Heart left ventricle (tissue), 16 donors: ENCODE data around the gene PAX5. TPM values are rescaled to one million over a fixed set of nuclear protein-coding genes. Genes with fewer than 3 reads are reported as not detected.

Experiments used
- ATAC-seq, 4 donors: fragments of 200-7000 bp; cut with Tn5 transposase; one replicate each; pipeline ENCODE4 v1.9.1; 2020 to 2022; ENCODE audit warnings: moderate library complexity in 4 of 4, mild to moderate bottlenecking in 3 of 4, moderate number of reproducible peaks in 1 of 4
- DNase-seq, 5 donors: peaks; one replicate each; pipeline ENCODE4 v3.0.0-alpha.2; 2020
- H3K27ac ChIP-seq, 12 donors: fragments of 200-600 bp; sonication (generic) in 4 of 12; one replicate each; pipeline versions ENCODE4 v1.5.0 to v1.8.0; 2016 to 2022; ENCODE audit warnings: mild to moderate bottlenecking in 2 of 12
- H3K27me3 ChIP-seq, 9 donors: fragments of 200-600 bp; sonication (generic) in 2 of 9; one replicate each; pipeline versions ENCODE4 v1.5.1 to v1.8.0; 2016 to 2022; ENCODE audit warnings: mild to moderate bottlenecking in 3 of 9
- H3K36me3 ChIP-seq, 9 donors: fragments of 200-600 bp; sonication (generic) in 2 of 9; one replicate each; pipeline versions ENCODE4 v1.5.0 to v1.8.0; 2018 to 2022; ENCODE audit warnings: mild to moderate bottlenecking in 2 of 9
- H3K4me1 ChIP-seq, 12 donors: fragments of 200-600 bp; sonication (generic) in 4 of 12; one replicate each; pipeline versions ENCODE4 v1.5.0 to v1.8.0; 2016 to 2022; ENCODE audit warnings: mild to moderate bottlenecking in 3 of 12
- H3K4me3 ChIP-seq, 12 donors: fragments of 200-600 bp; sonication (generic) in 4 of 12; one replicate each; pipeline versions ENCODE4 v1.5.0 to v1.8.0; 2017 to 2022; ENCODE audit warnings: mild to moderate bottlenecking in 9 of 12, moderate library complexity in 4 of 12
- H3K9me3 ChIP-seq, 12 donors: fragments of 200-600 bp; sonication (generic) in 4 of 12; one replicate each; pipeline versions ENCODE4 v1.5.0 to v1.8.0; 2016 to 2022; ENCODE audit warnings: mild to moderate bottlenecking in 1 of 12
- POLR2A ChIP-seq, 2 donors: fragments of 450-650 bp; IDR thresholded peaks; one replicate each; pipeline ENCODE4 v1.6.1; 2017; ENCODE audit warnings: antibody characterized with exemption in 2 of 2, mild to moderate bottlenecking in 2 of 2, moderate library complexity in 2 of 2
- WGBS, 4 donors: extraction: QIAGEN DNeasy Blood & Tissue Kit in 2 of 4; methylation state at CpG; one replicate each; pipeline versions ENCODE4 v1.1.5 to v1.1.7; 2013 to 2018; 5-methylcytosine and 5-hydroxymethylcytosine counted together
- intact Hi-C, 10 donors: fragments of 100-400 bp; cut with DNase I; formaldehyde crosslinking; loops; one replicate each; pipeline versions ENCODE4 v1.11.1 to v1.14.2; 2022
- polyA plus RNA-seq, 2 donors: library from polyadenylated mRNA; stranded (reverse); fragments of 200-250 nt; gene quantifications; one replicate each; pipeline ENCODE4 v1.2.3, GENCODE V29; 2013
- total RNA-seq, 9 donors: library from RNA; depleted of rRNA in 2 of 9; stranded (reverse); fragments of >200 nt in 2 of 9; fragmentation: NEBNext Ultra II Directional in 3 of 9; extraction: Animal tissue kit (Norgen Biotek cat#: 25700) in 3 of 9; gene quantifications; one replicate each; pipeline versions ENCODE4 v1.1.0 to v1.2.4, GENCODE V29; 2016 to 2023
- TF ChIP-seq, protein P1 (sequence below), 12 donors: fragments of 200-600 bp; sonication (generic) in 4 of 12; IDR thresholded peaks; one replicate each; pipeline versions ENCODE4 v1.5.0 to v1.8.0; 2018 to 2022; ENCODE audit warnings: antibody characterized with exemption in 12 of 12, mild to moderate bottlenecking in 5 of 12
- donor health status: ischemic (EF 13 %, LVEDD 7.1; RV severe dilation, severe dysfunction).
- donor health status: healthy with polysubstance abuse.
- donor health status: DM: no; HTN: yes; CAD: no.
- donor health status: DM: no; HTN: no; CAD: no.
- donor health status: ischemic (EF 25% LVEDD 6.9; RV normal size, moderate dysfunction).
- donor health status: ischemic (EF 25% LVEDD 5.7; RV mildly dilated, moderate dysfunction).
- donor health status: healthy.
- donor health status: DM: yes; HTN: yes; CAD: no.
- donor health status: ischemic (EF 35%, LVEDD 5.7; RV mildly dilated, moderate dysfunction).
- donor health status: nonischemic (EF 11% LVEDD 7.7; RV severe dilation, severe dysfunction).
- donor health status: DM: yes; HTN: yes; CAD: no.
- donor health status: PGD.
- donor health status: ischemic (EF 29% LVEDD 5.4; RV normal size, mild dysfunction).
- donor health status: nonischemic (EF 23%, LVEDD 6.1; RV moderate dilation, normal function).

PAX5 gene
- total and polyA plus RNA-seq, 11 donors = 0.01 to 0.37 (median 0.08) TPM; not detected in 7

DNA sequence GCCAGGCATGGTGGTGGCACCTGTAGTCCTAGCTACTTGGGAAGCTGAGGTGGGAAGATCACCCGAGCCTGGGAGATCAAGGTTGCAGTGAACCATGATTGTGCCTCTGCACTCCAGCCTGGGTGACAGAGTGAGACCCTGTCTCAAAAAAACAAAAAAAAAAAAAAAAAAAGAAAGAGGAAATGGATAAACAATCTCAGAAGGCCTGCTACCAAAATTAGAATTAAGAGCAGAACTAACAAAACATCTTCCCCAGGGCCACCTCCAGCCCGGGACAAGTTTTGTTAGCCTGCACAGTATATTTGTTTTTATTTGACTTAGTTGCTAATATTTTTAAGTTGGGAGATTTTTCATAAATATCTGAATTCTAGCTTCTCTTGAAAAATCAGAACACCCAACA is 23.1 kb downstream of the PAX5 start:
- ATAC-seq = no peak
- WGBS, 4 donors = 64 to 69% (median 66%) methylated on average over 2 of the region's 2 CpGs
- H3K4me3 ChIP-seq = no peak overlapping the region
- no peaks in the 10 kb centered on the region for H3K36me3 ChIP-seq
- no peaks in the 10 kb centered on the region for H3K4me1 ChIP-seq
- no peak overlapping the region for H3K27ac ChIP-seq
- H3K27me3 ChIP-seq = peaks cover 3 to 90% (median 43%) of the 10 kb centered on the region in 9 donors
- H3K9me3 ChIP-seq = no peaks in the 10 kb centered on the region
- no peak for DNase-seq
- intact Hi-C loops = no loop called here
- TF ChIP-seq, protein P1, sequence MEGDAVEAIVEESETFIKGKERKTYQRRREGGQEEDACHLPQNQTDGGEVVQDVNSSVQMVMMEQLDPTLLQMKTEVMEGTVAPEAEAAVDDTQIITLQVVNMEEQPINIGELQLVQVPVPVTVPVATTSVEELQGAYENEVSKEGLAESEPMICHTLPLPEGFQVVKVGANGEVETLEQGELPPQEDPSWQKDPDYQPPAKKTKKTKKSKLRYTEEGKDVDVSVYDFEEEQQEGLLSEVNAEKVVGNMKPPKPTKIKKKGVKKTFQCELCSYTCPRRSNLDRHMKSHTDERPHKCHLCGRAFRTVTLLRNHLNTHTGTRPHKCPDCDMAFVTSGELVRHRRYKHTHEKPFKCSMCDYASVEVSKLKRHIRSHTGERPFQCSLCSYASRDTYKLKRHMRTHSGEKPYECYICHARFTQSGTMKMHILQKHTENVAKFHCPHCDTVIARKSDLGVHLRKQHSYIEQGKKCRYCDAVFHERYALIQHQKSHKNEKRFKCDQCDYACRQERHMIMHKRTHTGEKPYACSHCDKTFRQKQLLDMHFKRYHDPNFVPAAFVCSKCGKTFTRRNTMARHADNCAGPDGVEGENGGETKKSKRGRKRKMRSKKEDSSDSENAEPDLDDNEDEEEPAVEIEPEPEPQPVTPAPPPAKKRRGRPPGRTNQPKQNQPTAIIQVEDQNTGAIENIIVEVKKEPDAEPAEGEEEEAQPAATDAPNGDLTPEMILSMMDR (IDR thresholded peaks at IDR 0.05) = no peak
- no peak for TF ChIP-seq POLR2A (IDR thresholded peaks at IDR 0.05)

DNA sequence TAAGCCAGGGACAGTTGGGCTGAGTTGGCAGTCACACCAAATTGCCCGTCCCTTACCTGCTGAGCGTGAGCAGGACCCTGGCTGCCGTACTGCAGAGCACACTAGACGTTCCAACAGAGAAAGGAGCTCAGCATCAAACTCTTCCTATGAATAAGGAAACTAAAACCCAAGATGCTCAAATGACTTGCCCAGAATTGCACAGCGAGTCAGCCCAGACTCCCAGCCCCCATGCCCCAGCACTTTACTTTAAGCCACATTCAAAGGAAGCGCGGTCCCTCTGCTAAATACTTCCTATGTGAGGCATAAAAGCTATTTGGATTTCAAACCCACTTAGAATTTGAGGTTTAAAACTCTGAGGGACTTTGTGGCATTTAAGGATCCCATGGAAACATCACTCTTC is 23.9 kb downstream of the PAX5 start:
- Histone ChIP-seq H3K36me3 (no peaks in the 10 kb centered on the region), H3K9me3 (no peaks in the 10 kb centered on the region), H3K27ac (no peak overlapping the region), H3K4me3 (no peak overlapping the region), H3K4me1 (no peaks in the 10 kb centered on the region), H3K27me3 (peaks cover 3 to 90% (median 47%) of the 10 kb centered on the region in 9 donors)
- intact Hi-C loops = no loop called here
- TF ChIP-seq, protein P1 (IDR thresholded peaks at IDR 0.05) = no peak
- TF ChIP-seq POLR2A (IDR thresholded peaks at IDR 0.05) = no peak
- DNase-seq = no peak
- no peak for ATAC-seq
- 61 to 73% (median 66%) methylated on average over 7 of the region's 7 CpGs for WGBS, 4 donors

DNA sequence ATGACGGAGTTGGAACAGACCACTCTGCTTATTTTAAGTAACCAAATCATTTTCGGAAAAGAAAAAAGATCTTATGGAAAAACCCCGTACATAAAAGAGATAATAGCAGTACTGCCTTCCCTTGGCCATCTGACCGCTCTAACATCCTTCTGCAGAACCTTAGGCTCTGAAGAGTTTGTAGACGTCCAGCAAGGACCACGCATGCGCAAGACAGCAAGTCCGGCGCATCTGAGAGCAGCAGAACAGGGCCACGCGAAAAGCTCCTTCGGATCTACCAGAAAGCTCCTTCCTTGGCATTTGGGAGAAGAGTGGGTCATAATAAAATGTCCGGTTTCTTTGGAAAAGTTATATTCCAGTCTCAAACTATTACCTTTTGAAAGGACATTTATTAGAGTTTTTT is 26.8 kb downstream of the PAX5 start:
- intact Hi-C loops = no loop called here
- peaks cover 12 to 91% (median 51%) of the 10 kb centered on the region in 9 donors for H3K27me3 ChIP-seq
- DNase-seq (no peak), ATAC-seq (no peak)
- no peak overlapping the region for H3K27ac ChIP-seq
- H3K4me3 ChIP-seq = no peak overlapping the region
- 75 to 83% (median 81%) methylated on average over 13 of the region's 13 CpGs for WGBS, 4 donors
- no peaks in the 10 kb centered on the region for H3K9me3 ChIP-seq
- TF ChIP-seq POLR2A (IDR thresholded peaks at IDR 0.05) = no peak
- TF ChIP-seq, protein P1 (IDR thresholded peaks at IDR 0.05) = no peak
- peaks cover 0 to 5% (median 0%) of the 10 kb centered on the region in 12 donors for H3K4me1 ChIP-seq
- no peaks in the 10 kb centered on the region for H3K36me3 ChIP-seq

DNA sequence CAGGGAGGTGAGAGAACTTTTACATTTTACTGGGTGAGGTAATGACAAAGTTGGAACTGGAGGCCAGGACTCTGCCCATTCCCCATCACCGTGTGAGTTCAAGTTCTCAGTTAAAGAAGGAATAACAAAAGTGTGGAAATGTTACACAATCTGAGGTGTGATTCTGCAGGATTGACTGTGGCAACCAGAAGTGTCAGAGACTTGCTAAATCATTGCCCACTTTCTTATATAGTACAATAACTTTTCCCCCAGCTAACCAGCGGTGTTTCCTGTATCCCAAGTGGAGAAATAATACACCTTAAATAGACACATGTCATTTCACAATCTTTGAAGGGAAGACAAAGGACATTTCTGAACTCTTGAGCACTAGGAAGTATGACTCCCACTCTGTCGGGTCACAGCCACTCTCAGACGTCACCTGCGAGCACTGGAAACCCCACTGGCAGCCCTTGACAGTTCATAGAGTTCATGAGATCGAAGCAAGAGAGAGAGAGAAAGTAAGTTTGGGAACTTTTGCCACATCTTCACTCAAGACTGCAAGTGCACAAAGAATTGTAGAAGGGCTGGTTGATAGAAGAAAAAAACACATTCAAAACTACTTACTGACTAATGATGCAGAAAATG is 28.4 kb downstream of the PAX5 start:
- no peak overlapping the region for H3K4me3 ChIP-seq
- intact Hi-C loops = no loop called here
- no peaks in the 10 kb centered on the region for H3K9me3 ChIP-seq
- no peak for TF ChIP-seq POLR2A (IDR thresholded peaks at IDR 0.05)
- TF ChIP-seq, protein P1 (IDR thresholded peaks at IDR 0.05) = no peak
- peaks cover 12 to 95% (median 60%) of the 10 kb centered on the region in 9 donors for H3K27me3 ChIP-seq
- no peak for DNase-seq
- 50 to 59% (median 59%) methylated on average over 6 of the region's 6 CpGs for WGBS, 4 donors
- ATAC-seq = no peak
- H3K4me1 ChIP-seq = peaks cover 0 to 5% (median 0%) of the 10 kb centered on the region in 12 donors
- H3K27ac ChIP-seq = no peak overlapping the region
- H3K36me3 ChIP-seq = no peaks in the 10 kb centered on the region
